ENCODE data around the gene RABGGTA.

The RABGGTA gene

GRCh38 chr14:24280797-24281460, 9.5 kb upstream of the RABGGTA start:
- CTCF ChIA-PET, result interaction anchor here (0.6 to 1.2 kb wide), 3 partner anchors 9 to 51 kb away, joined by 3 to 5 read pairs (median 4); partner anchors contain the start of gene RABGGTA
- POLR2A ChIA-PET, result interaction anchor here (1.6 to 5.3 kb wide), 2 partner anchors 9 to 38 kb away, joined by 6 to 39 read pairs; partner anchors contain the start of genes RABGGTA and TINF2
- DNase-seq (ENCODE audit: extremely low spot score), result no peak
- TF ChIP-seq TARDBP (IDR thresholded peaks at IDR 0.05) (no peak), FOXK2 (IDR thresholded peaks at IDR 0.05) (no peak), FOXM1 (IDR thresholded peaks at IDR 0.05; ENCODE audit: borderline replicate concordance) (no peak), BHLHE40 (IDR thresholded peaks at IDR 0.05; ENCODE audit: borderline replicate concordance) (no peak), ELF4 (IDR thresholded peaks at IDR 0.05) (no peak), NFRKB (IDR thresholded peaks at IDR 0.05) (no peak), SP1 (IDR thresholded peaks at IDR 0.05) (no peak), ARNT (IDR thresholded peaks at IDR 0.05) (no peak), SUZ12 (IDR thresholded peaks at IDR 0.05) (no peak), PKNOX1 (IDR thresholded peaks at IDR 0.05) (no peak), HDGF (IDR thresholded peaks at IDR 0.05; ENCODE audit: borderline replicate concordance) (no peak)

- no peak for DNase-seq (ENCODE audit: extremely low spot score)
- ChIA-PET CTCF (interaction anchor here (1.1 kb wide), 1 partner anchor 52 kb away, joined by 3 read pairs; no protein-coding TSS in a partner anchor), POLR2A (interaction anchor here (5.3 kb wide), 1 partner anchor 8 kb away, joined by 39 read pairs; the partner anchor contains the start of gene RABGGTA)
- TF ChIP-seq TARDBP (IDR thresholded peaks at IDR 0.05) (no peak), ELF4 (IDR thresholded peaks at IDR 0.05) (no peak), ZNF384 (IDR thresholded peaks at IDR 0.05) (no peak), HDGF (IDR thresholded peaks at IDR 0.05; ENCODE audit: borderline replicate concordance) (no peak), SP1 (IDR thresholded peaks at IDR 0.05) (no peak), L3MBTL2 (conservative IDR thresholded peaks at IDR 0.05) (no peak), FOXK2 (IDR thresholded peaks at IDR 0.05) (no peak), NFRKB (IDR thresholded peaks at IDR 0.05) (no peak), LEF1 (IDR thresholded peaks at IDR 0.05; ENCODE audit: borderline replicate concordance) (no peak), SUZ12 (IDR thresholded peaks at IDR 0.05) (no peak)
Observed at GRCh38 chr14:24279301-24280186, 8.1 kb upstream of the RABGGTA start.

- TF ChIP-seq BHLHE40 (IDR thresholded peaks at IDR 0.05; ENCODE audit: borderline replicate concordance), result no peak
- TF ChIP-seq HDGF (IDR thresholded peaks at IDR 0.05; ENCODE audit: borderline replicate concordance), result no peak
- CTCF ChIA-PET, result no interaction called here
- DNase-seq (ENCODE audit: extremely low spot score), result no peak
- POLR2A ChIA-PET, result interaction anchor here (0.8 kb wide), 1 partner anchor 36 kb away, joined by 3 read pairs; the partner anchor contains the start of gene TINF2
Observed at GRCh38 chr14:24278424-24278823, 7.0 kb upstream of the RABGGTA start.

GRCh38 chr14:24277606-24278321, 6.4 kb upstream of the RABGGTA start:
- ChIA-PET POLR2A (interaction anchor here (0.8 kb wide), 1 partner anchor 35 kb away, joined by 3 read pairs; the partner anchor contains the start of gene TINF2), CTCF (no interaction called here)
- DNase-seq (ENCODE audit: extremely low spot score), result no peak
- no peak for TF ChIP-seq SUZ12 (IDR thresholded peaks at IDR 0.05)

GRCh38 chr14:24277071-24277470, 5.7 kb upstream of the RABGGTA start:
- no peak for DNase-seq (ENCODE audit: extremely low spot score)
- ChIA-PET POLR2A (no interaction called here), CTCF (no interaction called here)
- no peak for TF ChIP-seq ARNT (IDR thresholded peaks at IDR 0.05)
- no peak for TF ChIP-seq TARDBP (IDR thresholded peaks at IDR 0.05)
- no peak for TF ChIP-seq SP1 (IDR thresholded peaks at IDR 0.05)
- no peak for TF ChIP-seq SUZ12 (IDR thresholded peaks at IDR 0.05)
- TF ChIP-seq FOXA1 (IDR thresholded peaks at IDR 0.05), result no peak
- TF ChIP-seq BHLHE40 (IDR thresholded peaks at IDR 0.05; ENCODE audit: borderline replicate concordance), result no peak
- no peak for TF ChIP-seq ZNF384 (IDR thresholded peaks at IDR 0.05)
- TF ChIP-seq LEF1 (IDR thresholded peaks at IDR 0.05; ENCODE audit: borderline replicate concordance), result no peak
- TF ChIP-seq ELF4 (IDR thresholded peaks at IDR 0.05), result no peak
- TF ChIP-seq NFRKB (IDR thresholded peaks at IDR 0.05), result no peak
- no peak for TF ChIP-seq HDGF (IDR thresholded peaks at IDR 0.05; ENCODE audit: borderline replicate concordance)
- TF ChIP-seq FOXK2 (IDR thresholded peaks at IDR 0.05), result no peak
- TF ChIP-seq FOXM1 (IDR thresholded peaks at IDR 0.05; ENCODE audit: borderline replicate concordance), result no peak
- TF ChIP-seq PKNOX1 (IDR thresholded peaks at IDR 0.05), result no peak
- TF ChIP-seq L3MBTL2 (conservative IDR thresholded peaks at IDR 0.05), result no peak
- no peak for TF ChIP-seq CTBP1 (IDR thresholded peaks at IDR 0.05; ENCODE audit: borderline replicate concordance)

- no peak for DNase-seq (ENCODE audit: extremely low spot score)
- ChIA-PET CTCF (interaction anchor here (1.2 kb wide), 1 partner anchor 21 kb away, joined by 3 read pairs; no protein-coding TSS in a partner anchor), POLR2A (interaction anchor here (1.0 kb wide), 1 partner anchor 31 kb away, joined by 5 read pairs; the partner anchor contains the start of gene TINF2)
- no peak for TF ChIP-seq ARNT (IDR thresholded peaks at IDR 0.05)
- no peak for TF ChIP-seq PKNOX1 (IDR thresholded peaks at IDR 0.05)
- TF ChIP-seq FOXM1 (IDR thresholded peaks at IDR 0.05; ENCODE audit: borderline replicate concordance), result no peak
- TF ChIP-seq HDGF (IDR thresholded peaks at IDR 0.05; ENCODE audit: borderline replicate concordance), result no peak
Observed at GRCh38 chr14:24274101-24274543, 2.7 kb upstream of the RABGGTA start.

All from HEK293T (cell line).